HG02588 (cell line): ENCODE results near the gene CRBN.

Experiments
- ATAC-seq: cut with Tn5 transposase; IDR thresholded peaks from one replicate; pipeline ENCODE4 v1.9.1; 2021; ENCODE audit warnings: mild to moderate bottlenecking, moderate library complexity; ENCODE audit not compliant: unreplicated experiment

Gene CRBN

DNA sequence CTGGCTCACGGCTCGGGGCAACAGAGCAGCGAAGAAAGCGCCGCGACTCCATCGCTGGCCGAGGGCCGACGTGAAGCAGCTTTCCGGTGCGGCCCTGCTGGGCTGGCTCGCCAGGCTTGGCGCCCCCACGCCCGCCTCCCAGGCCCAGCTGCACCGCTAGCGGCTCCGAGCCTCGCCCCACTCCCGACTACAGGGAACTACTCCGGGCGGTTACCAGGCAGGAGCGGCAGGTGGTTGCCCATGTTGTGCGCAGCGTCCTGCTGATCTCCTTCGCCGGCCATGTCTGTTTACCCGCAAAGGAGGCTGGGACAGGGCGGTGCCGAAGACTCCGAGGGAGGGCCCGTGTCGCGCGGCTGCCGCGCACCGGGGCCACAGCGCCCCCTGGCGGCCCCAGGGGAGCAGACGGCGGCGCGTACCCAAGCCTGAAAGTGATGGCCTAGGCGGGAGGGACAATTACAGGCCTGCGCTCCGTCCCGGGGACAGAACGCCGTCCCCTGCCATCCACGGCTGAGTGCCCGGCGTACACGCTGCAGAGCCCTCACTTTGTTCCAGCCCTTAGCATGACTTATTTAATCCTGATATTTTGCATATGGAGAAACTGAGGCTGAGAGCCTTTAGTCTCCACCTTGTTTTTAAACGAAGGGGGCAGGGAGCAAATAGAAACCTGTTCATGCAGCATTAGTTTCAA lies at the start of gene CRBN:
Gene CRBN (minus strand): TSS at position 285 of the 688 bp plus-strand sequence. CDS start 4 bp downstream, at position 281.
- ATAC-seq, result peak; percentile 99

DNA sequence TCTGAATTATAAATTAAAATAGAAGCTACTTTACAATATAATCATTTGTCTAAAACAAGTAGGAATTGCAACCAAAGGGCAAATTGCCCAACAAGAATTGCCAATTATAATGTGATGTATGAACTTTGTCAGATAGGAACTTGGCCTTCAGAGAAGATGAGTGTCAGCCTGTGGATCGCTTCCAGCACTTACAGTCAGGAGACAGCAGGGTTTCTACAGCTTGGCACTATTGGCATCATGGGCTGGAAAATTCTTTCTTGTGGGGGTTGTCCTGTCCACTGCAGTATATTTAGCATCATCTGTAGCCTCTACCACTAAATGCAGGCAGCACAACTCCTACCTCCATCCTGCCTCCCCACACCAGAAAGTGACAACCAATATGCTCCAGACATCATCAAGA lies 48.1 kb upstream of the CRBN start:
- ATAC-seq, result no peak

DNA sequence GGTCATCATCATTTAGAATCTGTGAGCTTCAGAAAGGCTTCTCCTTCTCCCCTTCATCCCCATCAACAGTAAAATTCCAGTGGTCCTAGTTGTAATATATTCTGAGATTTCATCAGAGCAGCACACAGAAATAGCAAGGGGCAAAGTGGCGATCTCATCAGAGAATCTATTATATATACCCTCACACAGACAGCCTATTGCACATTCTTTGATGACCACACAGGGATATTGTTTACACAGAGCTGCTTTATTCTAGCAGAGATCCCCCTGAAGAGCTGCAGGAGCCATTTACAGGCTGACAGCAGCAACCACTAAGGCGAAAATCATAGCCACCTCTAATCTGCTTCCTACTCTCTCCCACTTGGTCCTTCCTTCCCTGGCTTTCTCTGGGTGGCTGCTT lies 42.0 kb upstream of the CRBN start:
- no peak for ATAC-seq

DNA sequence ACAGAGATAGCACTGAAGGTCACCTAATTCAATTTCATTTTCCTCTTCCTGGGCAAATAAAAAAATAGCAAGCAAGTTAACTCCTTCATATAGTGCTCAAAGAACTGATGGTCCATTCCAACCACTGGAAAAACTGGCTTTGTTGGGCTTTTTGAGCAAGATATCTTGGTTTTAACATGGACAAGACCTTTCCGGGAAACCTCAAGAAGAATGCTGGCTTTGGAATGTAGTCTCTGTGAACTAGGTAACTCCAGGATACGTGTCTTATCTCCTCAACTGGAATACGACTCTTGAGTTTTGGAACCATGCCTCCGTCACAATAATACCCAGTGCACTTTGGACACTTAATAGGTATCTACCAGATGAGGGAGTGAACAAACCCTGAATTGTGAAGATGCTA lies 36.9 kb upstream of the CRBN start:
- no peak for ATAC-seq

DNA sequence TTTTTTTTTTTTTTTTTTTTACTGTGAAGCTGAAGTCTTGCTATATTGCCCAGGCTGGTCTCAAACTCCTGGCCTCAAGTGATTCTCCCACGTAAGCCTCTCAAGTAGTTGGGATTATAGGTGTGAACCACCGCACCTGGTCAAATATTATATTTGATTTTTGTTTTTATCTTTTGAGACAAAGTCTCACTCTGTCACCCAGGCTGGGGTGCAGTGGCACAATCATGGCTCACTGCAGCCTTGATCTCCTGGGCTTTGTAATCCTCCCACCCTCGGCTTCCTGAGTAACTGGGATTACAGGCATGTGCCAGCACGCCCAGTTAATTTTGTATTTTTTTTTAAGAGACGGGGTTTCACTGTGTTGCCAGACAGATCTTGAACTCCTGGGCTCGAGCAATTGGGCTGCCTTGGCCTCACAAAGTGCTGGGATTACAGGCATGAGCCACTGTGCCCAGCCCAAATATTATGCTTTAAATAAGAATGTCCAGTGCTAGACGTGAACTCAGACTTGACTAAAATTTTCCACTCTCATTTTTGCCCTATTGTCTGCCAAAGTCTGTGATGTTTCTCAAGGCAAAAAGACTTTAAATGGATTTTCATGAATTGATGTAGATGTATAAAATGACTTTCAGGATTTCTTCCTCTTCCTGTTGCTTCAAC lies 33.4 kb upstream of the CRBN start:
- ATAC-seq, result no peak

DNA sequence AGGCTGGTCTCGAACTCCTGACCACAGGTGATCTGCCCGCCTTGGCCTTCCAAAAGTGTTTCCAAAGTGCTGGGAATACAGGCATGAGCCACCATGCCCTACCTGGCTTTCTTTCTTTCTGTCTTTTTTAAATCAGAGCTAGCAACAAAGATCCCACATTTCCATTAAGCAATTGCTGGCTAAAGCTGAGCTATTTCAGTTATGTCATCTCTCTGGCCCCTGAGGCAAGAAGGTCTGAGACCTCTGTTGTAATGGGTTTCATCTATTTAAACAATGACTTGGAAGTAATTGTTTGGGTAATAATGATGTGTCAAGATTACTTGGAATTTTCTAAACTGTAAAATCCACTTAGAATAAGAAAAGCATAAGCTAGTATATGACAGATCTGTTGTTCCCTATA lies 30.2 kb upstream of the CRBN start:
- no peak for ATAC-seq

DNA sequence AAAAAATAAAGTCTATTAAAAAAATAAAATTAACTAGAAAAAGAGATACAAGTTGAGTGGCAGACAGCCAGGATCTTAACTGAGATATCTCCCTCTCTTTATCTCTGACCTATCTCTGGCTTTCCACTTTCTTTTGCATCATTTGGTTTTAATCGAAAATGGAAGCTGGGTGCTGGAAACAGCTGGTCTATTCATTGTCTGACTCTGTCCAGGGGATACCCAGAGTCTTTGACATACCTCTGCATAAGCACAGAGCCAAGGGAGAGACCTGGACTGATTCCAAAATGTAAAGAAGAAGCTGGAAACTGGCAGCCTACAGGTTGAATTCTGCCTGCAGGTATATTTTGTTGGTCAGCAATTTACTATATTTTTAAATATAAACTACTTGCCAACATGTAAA lies 29.6 kb upstream of the CRBN start:
- ATAC-seq, result no peak

DNA sequence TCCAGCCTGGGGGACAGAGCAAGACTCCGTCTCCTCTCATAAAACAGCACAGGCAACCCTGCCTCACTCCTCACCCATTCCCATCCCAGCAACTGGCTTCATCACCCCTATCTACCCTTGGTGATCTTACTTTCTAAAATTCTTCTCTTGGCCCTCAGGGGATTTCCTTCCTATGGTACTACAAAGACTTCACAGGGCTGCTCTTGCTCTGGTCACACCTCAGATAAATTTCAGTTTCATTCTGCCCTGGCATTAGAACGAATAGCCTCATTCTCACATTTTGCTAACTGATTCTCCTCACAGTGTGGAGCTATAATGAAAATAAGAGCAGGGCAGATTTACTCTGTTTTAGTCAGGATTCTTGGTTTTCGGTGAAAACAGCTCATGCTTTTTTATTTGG lies 22.1 kb upstream of the CRBN start:
- ATAC-seq, result peak; percentile 94

DNA sequence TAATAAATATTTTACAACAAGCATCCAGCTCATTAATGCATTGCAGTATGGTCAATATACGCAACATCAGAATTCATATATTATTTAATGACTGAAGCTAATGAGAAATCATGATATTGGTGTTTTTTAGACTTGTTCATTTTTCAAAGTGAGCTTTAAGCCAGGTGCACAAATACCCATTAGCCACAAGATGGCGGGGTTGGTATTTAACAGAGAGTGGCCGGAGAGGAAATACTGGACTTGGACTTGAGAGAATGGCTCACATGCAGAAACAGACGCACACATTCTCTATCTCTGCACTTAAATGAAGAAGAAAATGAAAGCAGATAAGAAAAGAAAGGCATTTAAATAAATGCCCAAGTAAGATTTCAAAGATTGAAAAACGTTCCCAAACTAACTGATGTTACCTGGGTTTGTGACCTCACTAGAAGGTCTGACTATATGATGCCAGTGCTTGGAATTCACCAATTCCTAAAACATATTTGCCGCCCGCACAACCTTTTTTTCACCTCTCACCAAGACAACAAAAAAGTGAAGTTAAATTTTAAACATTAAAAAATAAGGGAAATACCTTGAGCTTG lies 21.2 kb upstream of the CRBN start:
- peak; percentile 60 for ATAC-seq

DNA sequence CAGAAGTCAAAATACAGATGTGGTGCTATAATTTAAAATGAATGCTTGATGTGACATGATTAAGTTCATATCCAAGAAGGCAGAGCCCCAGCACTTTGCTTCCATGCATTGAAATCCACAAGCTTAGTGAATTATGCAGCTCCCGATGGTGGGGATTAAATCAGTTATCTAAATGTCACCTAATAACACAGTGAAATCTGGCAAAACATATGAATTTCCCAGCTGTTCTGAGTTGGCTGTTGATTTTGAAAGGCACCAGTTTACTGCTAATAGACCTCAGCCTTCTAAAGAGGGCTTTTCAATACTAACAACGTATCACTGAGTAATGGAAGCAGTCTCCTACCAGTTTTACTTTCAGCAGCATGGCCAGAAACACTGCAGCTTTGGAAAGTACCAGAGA lies 19.8 kb upstream of the CRBN start:
- ATAC-seq, result no peak

DNA sequence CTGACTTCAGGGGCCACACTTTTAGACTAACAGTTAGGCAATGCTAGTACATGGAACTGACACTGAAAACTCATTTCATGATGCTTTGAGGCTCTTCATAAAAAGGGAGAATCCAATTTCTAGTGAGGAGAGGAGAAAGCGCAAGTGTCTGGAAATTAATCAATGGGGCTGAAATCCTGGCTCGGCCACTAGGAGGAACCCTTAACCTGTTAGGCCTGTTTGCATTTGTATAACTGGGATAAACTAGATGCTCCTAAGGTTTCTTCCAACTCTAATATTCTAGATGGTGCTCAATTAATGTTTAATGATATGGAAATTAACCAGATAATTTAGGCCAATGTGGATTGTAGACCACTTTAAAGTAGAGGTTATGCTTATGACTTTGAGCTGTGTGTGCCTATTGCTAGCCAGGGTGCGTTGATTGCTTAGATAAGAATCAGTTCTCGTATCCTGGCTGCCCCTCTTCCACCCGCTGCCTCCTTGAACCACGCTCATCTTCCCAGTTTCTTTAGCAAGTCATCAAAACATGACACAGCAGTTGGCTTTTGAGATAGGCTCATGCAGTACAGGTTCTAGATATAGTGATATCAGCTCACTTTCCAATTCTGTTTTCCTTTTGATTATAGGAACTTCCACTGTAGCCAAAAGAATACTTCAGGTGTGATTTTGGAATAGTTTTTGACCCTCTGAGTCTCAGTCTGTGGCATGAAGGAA lies 16.8 kb upstream of the CRBN start:
- no peak for ATAC-seq

DNA sequence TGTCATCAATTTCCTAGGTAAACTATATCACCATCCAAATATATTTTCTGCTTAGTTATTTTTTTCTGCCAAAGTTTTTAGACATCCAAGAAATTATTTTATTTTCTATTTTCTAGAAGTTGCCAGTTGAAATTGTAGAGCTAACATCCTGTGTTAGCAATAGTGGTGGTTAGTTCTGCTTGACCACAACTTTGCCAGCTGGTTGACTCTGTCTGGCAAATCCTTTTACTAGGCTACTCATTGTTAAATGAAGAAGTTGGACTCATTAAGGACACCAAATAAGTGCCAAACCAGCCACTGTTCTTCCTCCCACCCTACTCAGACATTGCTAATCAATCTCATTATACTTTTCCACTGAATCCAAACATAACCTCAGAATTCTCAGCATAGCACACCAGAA lies 15.4 kb upstream of the CRBN start:
- no peak for ATAC-seq

DNA sequence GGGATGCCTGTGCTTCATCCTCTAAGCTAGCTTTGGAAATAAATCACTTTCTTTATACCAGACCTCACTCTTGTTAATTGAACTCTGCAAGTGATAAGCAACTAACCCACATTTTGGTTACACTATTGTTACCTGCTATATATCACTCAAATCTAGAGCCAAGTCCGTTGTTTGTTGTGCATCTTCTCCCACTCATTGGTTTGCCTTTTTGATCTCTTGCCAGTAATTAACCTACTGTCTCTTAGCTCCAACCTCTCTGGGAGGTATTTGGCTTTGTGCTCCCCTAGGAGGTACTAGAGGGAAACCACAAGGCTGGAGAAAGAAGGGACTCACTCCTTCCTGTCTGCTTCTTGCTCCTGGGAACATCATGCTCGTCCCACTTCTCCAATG lies 12.8 kb upstream of the CRBN start:
- no peak for ATAC-seq

DNA sequence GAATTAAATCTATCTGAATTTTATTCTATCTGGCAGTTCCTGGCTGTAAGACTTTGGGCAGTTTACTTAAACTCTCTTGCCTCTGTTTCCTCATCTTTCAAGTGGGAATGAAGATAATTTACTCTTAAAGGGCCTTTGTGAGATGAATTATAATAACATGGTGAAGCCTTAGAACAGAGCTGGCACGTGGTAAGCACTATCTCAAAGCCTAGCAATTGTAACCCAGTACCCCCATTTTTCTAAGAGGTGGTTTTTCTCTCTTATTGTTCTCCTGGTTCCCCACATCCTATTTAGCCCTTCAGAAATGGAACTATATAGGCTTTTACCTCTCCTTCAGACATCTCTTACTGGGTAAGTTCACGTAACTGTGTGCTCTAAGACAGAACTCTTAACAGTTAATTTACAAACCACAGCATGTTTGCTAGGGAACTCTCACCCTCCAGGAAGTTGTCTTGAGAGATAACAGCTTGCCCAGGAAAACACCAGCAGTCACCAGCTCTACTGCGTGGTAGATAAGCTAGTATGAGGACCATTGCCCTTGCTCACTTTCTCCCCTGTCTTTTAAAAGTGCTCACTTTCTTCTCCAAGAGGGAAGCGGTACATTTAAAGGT lies 12.3 kb upstream of the CRBN start:
- no peak for ATAC-seq

DNA sequence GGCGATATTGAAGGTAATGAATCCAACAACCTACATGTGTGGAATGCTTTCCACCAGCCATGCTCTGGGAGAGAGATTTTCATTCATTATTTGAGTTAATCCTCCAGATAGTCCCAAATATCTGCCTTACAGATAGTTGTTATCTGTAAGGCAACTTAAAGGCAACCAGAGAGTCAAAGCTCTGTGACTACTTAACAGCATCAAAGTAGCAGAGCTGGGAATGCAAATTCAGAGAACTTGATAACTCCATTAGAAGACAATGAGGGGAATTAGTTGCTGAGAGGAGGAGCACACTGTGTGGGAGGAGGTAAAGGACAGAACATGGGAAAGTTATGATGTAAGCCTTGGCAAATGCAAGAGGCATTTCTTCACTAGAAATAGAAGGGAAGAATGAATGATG lies 10.5 kb upstream of the CRBN start:
- ATAC-seq, result no peak

DNA sequence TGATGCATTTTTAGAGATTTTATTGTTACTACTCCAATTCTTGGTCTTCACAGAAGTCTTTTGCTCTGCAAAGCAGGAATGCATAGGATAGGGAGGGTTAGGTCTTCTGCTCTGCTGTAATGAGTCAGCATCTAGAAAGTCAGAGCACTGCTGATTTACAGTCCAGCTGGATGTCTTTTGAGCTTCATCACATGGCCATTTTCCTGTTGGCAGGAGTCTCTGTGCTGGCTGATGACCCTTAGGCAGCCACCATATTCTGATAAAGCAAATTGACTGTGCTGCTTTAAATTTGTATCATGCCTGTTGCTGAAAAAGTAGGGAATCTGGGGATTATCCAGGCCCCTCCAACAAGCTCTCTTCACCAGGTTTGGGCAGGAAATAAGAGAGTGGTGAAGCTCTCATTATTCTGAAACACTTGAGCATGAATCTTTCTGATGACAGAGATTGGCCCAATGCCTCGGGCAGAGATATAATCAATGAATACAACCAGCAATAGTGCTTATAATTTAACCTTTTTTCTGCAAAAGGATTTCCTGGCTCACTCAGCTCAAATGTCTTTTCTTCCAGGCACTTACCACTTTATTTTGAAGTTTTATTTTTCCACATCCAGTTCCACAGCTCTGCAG lies 9.7 kb upstream of the CRBN start:
- ATAC-seq, result no peak

DNA sequence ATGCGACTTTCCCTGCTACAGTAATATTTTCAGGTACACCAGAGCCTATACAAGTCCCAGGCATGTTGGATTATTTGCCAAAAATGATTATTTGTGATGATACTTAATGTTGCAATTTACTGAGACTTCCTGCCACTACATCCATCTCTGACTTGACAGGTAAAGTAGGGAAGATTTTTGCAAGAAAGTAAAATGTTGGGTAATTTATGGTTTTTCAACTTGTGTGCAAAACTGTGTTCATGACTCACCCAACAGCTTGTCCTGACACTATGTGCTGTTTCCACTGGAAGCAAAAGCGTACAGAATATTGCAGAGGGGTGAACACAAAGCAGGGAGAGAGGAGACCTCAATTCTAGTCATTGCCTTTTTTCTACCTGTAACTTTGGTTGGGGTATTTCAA lies 5.4 kb upstream of the CRBN start:
- no peak for ATAC-seq

DNA sequence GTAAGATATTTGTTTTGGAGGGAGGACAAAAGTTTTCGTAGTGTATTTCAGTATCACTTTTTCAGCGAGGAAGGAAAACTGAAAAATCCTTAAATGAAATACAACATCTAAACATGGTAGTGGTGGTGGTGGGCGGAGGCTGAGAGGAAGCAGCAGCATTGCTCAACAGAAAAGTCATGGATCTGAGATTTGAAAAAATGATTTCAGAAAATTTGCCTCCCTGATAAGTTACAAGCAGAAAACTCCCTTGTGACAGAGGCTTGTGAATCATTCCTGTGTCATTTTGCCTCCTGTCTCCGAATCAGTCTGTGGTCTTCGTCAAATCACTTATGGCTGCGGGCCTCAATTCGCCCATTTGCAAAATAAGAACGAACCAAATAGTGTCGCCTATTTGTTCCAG lies 965 bp upstream of the CRBN start:
- ATAC-seq, result no peak

DNA sequence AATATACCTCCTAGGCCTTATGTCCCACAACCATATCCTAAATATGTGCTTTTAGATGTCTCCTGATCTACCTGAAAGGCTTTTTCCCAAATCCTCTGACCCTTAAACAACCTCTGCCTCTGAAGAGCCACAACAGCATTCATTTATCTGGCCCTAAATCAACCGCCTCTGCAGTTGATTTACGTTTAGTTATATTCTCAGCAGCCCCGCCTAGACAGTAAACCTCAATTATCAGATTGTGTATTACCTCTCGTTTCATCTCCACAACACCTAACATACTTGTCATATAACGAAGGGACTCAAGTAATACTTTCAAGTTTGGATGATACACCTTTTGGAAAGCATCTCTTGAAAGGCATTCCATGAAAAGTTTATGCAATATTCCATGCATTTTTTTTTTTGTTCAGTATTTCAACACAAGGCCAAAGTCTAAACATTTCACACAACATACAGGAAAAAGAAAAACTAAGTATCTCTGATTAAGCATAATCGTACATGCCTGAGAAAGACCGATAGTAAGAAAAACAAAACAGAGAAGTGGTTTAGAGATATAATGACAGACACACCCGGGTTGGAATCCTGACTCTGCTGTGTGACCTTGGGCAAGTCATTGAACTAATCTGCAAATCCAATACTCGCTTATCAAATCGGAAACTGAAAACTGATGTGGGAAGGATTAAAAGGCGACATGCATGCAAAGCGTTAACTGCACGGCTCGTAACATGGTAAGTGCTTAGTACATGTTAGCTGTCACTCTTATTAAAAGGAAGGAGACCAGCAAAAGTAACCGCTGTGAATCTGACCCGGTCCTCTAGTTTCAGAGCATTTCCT lies 778 bp downstream of the CRBN start:
- no peak for ATAC-seq

DNA sequence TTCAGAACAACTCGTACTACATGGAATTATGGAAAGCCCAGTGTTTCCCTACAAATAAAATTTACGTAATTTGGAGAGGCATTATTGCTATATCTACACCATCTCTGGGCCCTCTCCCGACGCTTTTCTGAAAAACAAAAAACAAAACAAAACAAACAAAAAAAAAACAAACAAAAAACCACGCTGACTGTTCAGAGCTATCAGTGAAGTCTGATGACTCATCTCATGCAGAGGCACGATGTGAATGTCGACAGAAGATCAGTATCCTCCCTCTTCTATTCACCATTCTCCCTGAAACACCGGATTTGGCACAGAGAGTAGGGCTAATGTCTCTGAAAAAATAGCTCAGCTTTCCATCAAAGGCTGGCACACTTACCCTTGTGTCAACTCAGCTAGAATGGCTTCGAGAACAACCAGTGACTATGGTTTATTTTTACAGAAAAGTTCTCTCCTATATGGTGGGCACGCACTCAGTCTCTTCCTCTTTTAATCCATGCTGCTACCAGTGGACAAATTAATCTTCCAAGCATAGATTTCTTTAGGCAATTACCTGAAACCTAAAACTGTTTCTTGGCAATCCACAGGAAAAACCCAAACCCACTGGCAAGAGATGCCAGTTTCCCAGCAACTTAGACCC lies 1.5 kb downstream of the CRBN start:
- ATAC-seq, result no peak
